COLO668 (cell line): ENCODE data around the gene FXYD3.
A peak's percentile ranks its signal among the peaks of the same experiment; 100 is the strongest.
"Not testable (repeated sequence)": the region's sequence is repeated elsewhere in the genome, so short reads cannot be mapped to it uniquely, and the experiment has no call there.

Experiments used
- DNase-seq: peaks from one replicate; lab custom pipeline; 2025; ENCODE audit not compliant: unreplicated experiment; lab: John Stamatoyannopoulos, UW

FXYD3 gene

DNA sequence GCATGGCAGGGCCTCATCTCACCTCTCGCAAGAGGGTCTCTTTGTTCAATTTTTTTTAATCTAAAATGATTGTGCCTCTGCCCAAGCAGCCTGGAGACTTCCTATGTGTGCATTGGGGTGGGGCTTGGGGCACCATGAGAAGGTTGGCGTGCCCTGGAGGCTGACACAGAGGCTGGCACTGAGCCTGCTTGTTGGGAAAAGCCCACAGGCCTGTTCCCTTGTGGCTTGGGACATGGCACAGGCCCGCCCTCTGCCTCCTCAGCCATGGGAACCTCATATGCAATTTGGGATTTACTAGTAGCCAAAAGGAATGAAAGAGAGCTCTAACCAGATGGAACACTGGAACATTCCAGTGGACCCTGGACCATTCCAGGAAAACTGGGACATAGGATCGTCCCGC lies 8.0 kb downstream of the FXYD3 start:
- DNase-seq: no peak

DNA sequence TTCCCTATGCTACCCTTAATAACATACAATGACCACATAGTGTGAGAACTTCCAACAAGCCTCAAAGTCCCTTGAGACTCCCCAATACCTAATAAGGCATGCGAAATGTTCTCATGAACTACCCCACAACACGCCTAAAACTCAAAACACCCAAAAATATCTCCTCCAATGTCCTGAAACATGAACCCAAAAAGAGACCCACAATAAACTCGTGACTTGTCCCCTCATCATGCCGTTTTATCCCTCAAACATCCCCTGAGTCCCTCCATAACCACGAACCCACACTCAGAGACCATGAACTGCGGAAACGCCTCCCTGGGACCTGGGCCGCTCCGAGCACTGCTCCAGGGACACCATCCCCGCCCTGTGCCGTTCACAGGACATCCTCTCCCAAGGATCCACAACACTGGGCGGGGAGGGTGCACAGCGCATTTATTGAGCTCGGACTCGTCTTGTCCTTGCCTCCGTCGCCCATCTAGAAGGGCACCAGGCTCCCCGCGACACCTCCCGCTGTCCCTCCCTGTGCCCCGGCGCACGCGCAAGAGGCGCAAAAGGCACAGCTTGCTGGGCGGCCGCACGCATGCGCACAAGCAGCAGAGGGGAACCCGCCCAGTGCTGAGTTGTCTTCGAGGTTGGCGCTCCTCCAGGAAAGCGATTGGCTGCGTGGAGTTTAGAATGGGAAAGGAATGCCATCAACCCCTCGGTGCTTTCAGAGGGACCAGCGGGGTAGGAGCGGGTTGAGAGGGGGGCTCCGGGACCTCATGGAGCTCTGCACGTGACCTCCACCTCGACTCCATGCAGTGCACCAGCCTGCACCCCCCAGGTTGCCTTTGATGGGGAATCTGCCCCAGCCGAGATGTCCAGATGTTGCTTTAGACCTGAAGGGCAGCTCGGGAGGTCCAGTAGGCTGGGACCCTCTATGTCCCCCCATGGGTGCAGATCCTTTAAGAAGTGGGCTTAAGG lies 8.8 kb downstream of the FXYD3 start:
- peak; percentile 90 for DNase-seq

DNA sequence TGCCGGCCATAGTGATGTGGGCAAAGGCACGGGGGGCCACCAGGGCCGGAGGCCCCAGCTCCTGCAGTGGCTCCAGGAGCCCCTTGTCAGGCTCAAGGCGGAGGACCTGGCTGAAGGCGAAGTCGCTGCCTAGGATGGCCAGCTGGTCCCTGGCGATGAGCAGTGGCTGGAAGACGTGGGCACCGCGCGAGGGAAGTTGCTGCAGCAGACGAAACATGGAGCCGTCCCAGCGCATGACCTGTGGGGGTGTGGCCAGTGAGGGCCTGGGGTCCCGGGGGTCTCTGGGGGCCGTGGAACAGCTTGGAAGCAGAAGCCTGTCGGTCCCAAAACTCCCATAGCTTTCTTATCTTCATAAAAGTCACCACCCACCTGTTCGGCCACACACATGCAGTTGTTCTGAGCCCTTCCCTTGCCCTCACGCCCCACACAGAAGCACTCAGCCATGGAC lies 9.7 kb downstream of the FXYD3 start:
- DNase-seq: no peak

DNA sequence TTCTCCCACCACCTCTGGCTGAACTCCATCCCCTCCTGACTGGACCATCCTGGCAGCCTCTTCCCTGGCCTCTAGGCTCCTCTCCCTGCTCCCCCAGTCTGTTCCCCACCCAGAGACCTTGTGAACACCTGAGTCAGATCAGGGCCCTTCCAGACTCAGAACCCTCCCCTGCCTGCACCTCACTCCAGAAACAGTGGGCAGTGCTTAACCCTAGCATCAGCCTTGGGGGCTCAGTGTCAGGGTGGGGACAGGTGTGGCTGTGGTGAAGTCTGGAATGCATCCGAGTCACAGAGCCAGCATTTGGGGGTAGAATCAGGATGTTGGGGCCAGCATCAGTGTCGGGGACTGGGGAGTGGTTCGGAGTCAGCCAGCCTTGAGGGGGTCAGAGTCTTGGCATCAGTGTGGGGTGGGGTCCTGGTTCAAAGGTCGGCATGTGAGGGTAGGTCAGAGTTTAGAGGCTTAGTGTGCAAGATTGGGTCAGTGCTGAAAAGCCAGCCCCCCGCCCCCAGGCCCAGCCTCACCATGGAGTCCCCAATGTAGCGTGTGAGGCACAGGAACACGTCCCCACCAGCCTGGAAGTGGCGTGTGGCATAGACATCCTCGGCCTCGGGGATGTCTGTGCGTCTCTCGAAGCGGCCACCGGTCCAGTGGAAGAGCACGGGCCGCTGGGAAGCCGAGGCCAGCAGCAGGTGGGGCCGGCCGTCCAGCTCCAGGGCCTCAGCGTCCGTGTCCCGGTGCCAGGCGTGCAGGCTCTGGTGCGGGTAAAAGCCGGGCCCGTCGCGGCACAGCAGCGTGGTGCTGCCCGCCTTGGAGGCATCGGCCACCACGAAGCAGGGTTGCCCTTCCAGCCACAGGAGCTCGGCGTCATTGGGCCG lies 10.4 kb downstream of the FXYD3 start:
- DNase-seq: no peak

DNA sequence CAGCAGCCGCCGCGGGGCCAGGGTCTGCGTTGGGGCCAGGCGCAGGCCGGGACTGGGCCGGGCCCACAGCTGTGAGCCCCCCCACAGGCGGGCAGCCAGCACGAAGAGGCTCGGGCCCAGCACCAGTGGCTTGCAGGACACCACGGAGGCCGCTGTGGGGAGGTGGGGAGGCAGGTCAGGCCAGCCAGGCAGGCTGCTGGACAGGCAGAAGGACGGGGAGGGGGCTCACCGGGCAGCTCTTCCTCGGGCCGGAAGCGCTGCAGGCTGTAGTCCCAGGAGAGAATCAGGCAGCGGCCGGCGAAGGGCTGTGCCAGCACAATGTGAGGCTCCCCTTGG lies 11.0 kb downstream of the FXYD3 start:
- no peak for DNase-seq

DNA sequence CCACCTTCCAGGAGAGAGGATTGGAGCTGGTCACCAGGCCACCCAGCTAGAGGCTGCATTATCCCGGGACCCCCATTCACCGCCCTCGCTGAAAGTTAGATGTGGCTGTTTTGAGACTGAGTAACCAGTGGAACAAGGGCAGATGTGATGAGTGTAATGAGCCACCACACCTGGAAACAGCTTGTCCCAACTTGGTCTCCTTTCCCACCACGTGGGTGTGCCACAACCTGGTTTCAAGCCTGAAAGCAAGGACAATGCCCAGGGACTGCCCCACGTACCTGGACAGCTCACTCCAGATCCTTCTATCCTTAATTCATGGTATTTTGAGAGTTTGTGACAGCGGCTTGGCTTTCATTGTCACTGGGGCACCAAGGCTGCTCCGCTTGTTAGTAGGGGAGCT lies 12.2 kb downstream of the FXYD3 start:
- DNase-seq: no peak

DNA sequence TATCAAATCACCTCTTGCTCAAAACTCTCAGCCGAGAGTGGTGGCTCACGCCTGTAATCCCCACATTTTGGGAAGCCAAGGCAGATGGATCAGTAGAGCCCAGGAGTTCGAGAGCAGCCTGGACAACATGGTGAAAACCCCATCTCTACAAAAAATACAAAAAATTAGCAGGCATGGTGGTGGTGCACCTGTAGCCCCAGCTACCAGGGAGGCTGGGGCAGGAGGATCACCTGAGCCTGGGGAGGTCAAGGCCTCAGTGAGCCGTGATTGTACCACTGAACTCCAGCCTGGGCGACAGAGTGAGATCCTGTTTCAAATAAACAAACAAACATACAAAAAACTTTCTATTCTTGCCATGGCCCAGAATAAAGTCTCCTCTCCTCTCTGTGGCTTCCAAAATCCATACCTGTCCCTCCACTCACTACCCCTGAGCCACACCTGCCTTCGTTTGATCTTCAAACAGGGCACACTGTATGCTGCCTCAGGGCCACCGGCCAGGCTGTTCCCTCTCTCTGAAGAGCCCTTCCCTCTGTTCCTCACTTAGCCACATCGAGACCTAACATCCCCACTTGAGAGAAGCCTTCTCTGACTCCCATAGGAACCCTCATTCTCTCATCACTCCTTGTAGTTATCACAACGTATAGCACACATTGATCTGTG lies 12.9 kb downstream of the FXYD3 start:
- no peak for DNase-seq

DNA sequence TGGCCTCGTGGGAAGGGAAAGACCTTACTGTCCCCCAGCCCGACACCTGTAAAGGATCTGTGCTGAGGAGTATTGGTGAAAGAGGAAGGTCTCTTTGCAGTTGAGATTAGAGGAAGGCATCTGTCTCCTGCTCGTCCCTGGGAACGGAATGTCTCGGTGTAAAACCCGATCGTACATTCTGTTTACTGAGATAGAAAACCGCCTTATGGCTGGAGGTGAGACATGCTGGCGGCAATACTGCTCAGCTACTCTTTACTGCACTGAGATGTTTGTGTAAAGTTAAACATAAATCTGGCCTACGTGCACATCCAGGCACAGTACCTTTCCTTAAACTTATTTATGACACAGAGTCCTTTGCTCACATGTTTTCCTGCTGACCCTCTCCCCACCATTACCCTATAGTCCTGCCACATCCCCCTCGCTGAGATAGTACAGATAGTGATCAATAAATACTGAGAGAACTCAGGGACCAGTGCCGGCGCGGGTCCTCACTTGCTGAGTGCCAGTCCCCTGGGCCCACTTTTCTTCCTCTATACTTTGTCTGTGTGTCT lies 14.2 kb downstream of the FXYD3 start:
- DNase-seq: not testable (repeated sequence)

DNA sequence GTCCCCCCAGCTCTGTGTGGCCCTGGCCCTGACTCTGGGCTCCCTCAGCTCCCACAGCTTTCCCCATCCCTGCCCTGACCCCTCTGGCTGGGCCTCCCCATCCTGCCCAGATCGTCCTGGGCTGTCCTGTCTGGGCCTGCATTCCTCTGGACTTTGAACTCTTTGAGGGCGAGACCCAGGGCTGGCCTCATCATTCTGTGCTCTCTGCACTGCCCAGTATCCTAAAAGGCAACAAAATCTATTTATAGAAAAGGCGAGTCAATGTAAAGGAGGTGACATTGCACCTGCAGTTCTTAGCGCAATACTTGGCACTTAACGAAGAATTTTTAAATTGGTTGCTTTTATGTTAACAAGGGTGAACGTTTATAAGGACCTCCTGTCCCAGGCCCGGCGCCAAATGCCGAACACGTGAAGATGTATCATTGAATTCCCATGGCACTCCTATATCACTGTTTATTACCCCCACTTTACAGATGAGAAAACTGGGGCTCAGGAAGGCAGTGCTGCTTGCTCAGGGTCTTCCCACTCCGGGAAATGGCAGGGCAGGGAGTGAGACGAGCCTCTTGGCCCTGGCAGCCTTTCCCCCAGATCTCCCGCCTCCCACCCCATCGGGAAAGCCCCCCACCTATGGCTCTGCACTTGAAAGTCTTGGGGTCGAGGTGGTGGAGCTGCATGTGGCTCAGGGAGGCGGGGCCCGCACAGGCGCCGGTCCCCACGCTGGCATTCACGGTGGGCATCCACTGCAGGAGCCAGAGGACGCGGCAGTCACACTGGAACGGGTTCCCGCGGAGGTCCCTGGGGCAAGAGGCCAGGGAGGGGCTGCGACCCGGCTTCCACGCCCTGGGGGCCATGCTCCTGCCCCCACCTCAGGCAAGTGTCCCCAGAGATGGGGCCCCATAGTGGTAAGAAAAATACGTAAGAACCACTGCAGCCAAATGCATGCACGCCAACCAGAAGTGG lies 15.4 kb downstream of the FXYD3 start:
- DNase-seq: no peak

DNA sequence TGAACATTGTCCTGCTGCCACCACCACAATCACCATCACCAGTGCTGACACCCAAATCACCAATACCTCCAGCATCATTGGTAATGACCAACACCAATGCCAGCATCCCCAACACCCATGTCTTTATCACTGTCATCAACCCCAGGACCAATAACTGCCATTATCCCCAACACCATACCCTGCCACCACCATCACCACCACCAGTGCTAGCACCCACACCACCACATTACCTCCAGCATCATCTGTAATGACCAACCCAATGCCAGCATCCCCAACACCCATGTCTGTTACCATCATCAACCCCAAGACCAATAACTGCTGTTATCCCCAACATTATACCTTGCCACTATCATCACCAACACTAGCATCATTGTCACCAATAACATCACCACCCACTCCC lies 16.6 kb downstream of the FXYD3 start:
- no peak for DNase-seq

DNA sequence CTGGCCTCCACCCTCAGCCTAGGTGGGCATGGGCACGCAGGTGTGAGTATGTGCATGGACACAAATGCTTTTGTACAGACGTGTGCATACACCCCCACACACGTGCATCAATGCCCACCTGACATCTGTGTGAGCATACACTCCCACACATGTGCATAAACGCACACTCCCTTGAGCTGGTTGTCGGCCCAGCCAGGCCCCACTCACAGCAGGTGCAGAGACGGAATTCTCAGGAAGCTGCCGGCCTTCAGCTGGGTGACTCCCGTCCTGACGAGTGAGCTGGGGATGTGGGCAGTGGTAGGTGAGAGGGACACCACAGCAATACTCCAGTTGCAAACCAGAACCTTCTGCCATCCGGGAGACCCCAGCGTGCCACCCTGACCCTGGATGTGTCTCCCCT lies 18.2 kb downstream of the FXYD3 start:
- DNase-seq: no peak

DNA sequence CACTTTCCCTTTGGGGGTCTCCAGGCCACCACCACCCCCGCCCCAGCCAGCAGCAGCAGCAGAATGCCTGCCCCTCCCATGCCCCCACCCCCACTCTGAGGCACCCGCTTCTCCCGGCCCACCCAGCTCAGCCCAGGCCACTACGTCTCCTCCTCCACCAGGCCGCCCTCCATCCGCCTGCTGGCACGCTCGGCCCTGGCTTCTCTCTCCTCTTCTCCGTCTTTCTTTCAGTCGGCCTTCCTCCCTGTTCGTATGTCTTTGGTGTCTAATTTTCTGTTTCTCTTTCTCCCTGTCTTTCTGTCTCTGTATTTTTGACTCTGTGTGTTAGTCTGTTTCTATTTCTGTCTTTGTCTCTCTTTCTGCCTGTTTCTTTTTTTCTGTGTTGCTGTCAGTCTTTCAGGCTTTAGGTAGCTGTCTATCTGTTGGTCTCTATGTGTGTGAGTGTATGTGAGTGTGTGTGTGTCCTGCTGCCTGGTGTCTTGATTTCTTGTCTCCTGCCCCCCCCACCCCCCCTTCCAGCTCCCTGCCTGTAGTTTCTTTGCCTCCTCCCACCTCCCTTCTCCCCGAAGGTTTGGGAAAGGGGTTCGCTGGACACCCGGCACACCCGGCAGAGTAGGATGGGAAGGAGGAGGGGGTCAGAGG lies 19.1 kb downstream of the FXYD3 start, which contains the start of gene LGI4:
Gene LGI4, minus strand, starts transcription at position 459 of the 642 bp plus-strand sequence. Its CDS starts 379 bp downstream, at position 80.
- no peak for DNase-seq

DNA sequence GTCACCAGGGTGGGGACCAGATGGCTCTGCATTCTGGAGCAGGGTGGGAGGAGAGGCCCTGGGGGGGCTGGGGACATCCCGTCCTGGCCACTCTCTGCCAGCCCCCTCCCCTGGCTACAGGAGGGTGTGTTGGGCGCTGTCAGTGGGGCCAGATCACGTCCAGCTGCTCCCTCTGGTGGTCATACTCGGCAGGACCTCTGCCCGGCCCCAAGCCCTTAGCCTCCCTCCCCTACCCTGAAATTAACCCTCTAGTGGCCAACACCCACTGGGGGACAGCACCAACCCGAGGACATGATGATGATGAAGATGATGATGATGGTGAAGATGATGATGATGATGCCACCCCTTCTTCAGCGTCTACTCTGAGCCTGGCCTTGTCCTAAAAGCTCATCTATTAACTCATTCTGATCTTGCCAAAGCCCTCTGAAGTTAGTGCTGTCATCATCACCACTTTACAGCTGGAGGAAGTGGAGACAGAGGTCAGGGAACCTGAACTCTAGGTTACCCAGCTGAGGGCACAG lies 19.8 kb downstream of the FXYD3 start:
- peak; percentile 67 for DNase-seq

DNA sequence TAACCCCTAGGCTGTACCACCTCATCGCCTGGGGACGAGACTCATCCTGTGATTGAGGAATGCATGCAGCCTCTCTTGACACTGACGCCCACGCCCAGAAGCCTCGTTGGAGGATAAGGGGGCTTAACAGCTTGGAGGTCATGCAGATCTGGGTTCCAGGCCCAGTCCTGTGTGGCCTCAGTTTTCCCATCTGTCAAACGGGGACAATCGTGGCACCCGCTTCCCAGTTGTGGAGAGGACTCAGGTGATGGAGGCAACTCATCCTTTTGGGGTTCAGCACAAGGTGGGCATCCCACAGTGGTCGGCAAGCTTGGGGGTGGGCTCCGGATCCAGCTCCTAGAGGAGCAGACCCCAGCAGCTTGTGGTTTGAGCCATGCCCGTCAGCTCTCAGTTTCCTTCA lies 20.6 kb downstream of the FXYD3 start:
- no peak for DNase-seq

DNA sequence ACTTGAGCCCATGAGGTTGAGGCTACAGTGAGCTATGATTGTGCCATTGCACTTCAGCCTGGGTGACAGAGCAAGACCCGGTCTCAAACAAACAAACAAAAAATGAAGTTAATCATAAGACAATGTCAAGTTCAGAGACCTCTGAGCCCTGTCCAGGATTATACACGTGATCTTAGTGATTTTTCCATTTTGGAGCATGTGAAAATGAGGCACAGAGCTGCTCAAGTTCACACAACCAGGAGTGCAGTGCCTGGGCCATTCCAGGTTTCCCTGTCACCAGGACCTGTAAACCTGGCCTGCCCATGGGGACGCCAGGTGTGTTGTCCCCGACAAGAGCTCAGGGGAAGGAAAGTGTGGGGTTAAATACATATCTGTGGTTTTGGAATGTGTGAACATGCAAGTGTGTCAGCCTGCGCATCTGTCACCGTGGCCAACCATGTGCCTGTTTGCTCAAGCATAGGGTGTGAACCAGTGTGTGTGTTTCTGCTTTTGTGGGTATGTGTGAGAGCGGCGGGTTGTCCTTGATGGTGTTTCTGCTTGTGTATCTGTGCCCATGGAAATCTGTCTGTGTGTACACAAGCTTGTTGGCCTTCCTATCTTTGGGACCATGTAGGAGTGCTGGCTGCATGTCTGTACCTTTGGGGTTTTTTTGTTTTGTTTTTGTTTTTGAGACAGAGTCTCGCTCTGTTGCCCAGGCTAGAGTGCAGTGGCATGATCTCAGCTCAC lies 21.5 kb downstream of the FXYD3 start:
- peak; percentile 58 for DNase-seq

DNA sequence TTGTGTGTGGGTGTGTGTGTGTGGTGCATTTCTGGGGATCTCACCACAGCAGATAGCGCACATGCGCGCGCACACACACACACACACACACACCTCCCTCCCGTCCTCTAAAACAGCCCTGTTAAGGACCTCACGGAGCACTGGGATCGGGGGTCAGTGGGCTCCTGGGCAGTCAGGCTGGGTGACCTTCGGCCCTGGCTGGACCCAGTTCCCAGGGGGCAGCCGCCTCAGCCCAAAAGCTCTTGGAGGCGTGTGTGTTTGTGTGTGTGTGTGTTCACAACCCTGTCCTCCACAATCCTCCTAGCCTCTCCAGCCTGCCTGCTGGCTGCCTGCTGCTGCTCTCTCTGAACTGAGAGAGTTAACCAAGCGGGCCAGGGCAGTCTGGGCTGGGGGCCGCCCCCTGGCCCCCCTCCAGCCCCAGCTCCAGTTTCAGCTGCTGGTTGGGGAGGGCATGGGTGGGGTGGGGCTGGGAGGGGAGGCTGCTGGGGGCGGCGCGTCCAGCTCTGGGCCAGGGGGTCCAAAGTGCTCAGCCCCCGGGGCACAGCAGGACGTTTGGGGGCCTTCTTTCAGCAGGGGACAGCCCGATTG lies 22.8 kb downstream of the FXYD3 start, which contains the start of gene FXYD1:
Gene FXYD1, plus strand, starts transcription at position 520 of the 588 bp plus-strand sequence. CDS start 1,256 bp downstream, outside the sequence.
- no peak for DNase-seq

DNA sequence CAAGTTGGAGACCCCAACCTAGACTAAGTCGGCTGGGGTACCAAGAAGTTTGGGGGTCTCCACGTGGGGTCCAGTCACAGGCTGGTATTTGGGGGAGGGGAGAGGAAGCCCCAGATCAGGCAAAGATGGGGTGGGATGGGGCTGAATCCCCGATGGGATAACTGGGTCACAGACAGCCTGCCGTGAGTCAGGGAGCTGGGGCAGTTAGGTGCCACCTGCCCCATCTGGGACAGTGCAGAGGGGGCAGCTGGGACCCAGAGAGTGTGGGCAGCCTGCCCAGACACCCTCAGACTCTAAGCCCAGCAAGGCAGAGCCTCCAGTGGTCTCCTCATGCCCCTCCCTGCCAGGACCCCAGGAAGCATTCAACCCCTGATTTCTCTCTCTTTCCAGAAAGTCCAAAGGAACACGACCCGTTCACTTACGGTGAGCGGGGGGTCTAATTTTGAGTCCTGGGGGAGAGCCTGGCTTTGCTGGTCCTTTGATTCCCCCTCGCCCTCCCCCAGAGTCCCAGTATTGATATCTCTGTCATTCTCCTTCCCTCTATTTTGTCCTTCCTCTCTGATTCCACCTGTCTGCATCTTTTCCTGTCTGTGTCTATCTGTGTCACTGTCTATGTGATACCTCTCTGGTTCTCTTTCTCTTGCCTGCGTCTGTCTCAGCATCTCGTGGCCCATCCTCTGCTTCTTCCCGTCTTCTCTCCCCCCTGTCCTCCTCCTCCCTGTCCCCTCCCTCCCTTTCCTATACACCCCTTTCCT lies 24.8 kb downstream of the FXYD3 start:
- DNase-seq: no peak
